Measurements from ENCODE around the gene RASL10B. TPM values are rescaled to one million over a fixed set of nuclear protein-coding genes. Genes with fewer than 3 reads are reported as not detected.

Gene RASL10B
- total and polyA plus RNA-seq, 7 experiments from 2014 or later: 0.14 to 0.76 (median 0.37) TPM

DNA sequence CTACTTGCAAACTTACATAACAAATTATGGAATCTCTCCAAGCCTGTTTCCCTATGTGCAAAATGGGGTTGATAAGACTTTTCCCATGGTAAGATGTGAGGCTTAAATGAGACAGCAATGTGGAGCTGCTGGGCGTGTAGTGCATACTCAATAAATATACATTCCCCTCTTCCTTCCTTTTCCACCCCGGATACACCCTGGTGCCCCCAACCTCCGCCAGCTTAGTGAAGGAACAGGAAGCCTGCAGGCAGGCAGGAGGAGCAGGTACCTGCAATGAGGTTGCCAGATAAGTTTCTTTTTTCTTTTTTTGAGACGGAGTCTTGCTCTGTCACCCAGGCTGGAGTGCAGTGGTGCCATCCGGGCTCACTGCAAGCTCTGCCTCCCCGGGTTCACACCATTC, 44.1 kb downstream of the RASL10B start:
- POLR2A ChIA-PET: interaction anchor here (2.7 kb wide), 1 partner anchor 33 kb away, joined by 6 read pairs; the partner anchor contains the start of gene TAF15
- Mint-ChIP-seq H3K9me3 (no peaks in the 10 kb centered on the region), H3K4me1 (peaks cover 0 to 5% (median 3%) of the 10 kb centered on the region in 7 donors), H3K4me3 (no peak overlapping the region), H3K36me3 (peaks cover 0 to 7% (median 0%) of the 10 kb centered on the region in 5 donors), H3K27me3 (peaks cover 0 to 31% (median 0%) of the 10 kb centered on the region in 5 donors), H3K27ac (no peak overlapping the region)
- ATAC-seq (no peak), DNase-seq (no peak)
- intact Hi-C loops (cut with micrococcal nuclease): no loop called here
- CTCF ChIA-PET: interaction anchor here (1.2 kb wide), 1 partner anchor 11 kb away, joined by 6 read pairs; no protein-coding TSS in a partner anchor
- H3K27me3 ChIP-seq (ENCODE audit: control insufficient read depth in 2 of 2, insufficient read depth in 2 of 2, low read length in 2 of 2): no peaks in the 10 kb centered on the region
- H3K27ac ChIP-seq (ENCODE audit: low read depth, low read length): no peak overlapping the region
- H3K4me1 ChIP-seq (ENCODE audit: control insufficient read depth in 2 of 2, insufficient read depth in 2 of 2, low read length in 2 of 2): no peaks in the 10 kb centered on the region
- no peaks in the 10 kb centered on the region for H3K36me3 ChIP-seq (ENCODE audit: control insufficient read depth in 2 of 3, insufficient read depth in 3 of 3, low read length in 3 of 3)
- no peak overlapping the region for H3K4me3 ChIP-seq (ENCODE audit: low read length)
- no peaks in the 10 kb centered on the region for H3K9me3 ChIP-seq (ENCODE audit: control insufficient read depth in 2 of 3, low read length in 3 of 3)

GRCh38 chr17:35778641-35779196, 47.3 kb downstream of the RASL10B start:
- H3K4me1 Mint-ChIP-seq: peaks cover 0 to 3% (median 0%) of the 10 kb centered on the region in 7 donors
- intact Hi-C loops (cut with micrococcal nuclease): no loop called here
- no peak for ATAC-seq
- no peaks in the 10 kb centered on the region for H3K9me3 Mint-ChIP-seq
- Histone ChIP-seq H3K9me3 (ENCODE audit: control insufficient read depth in 2 of 3, low read length in 3 of 3) (no peaks in the 10 kb centered on the region), H3K4me1 (ENCODE audit: control insufficient read depth in 2 of 2, insufficient read depth in 2 of 2, low read length in 2 of 2) (no peaks in the 10 kb centered on the region), H3K4me3 (ENCODE audit: low read length) (no peak overlapping the region), H3K27me3 (ENCODE audit: control insufficient read depth in 2 of 2, insufficient read depth in 2 of 2, low read length in 2 of 2) (no peaks in the 10 kb centered on the region), H3K36me3 (ENCODE audit: control insufficient read depth in 2 of 3, insufficient read depth in 3 of 3, low read length in 3 of 3) (peaks cover 0 to 3% (median 0%) of the 10 kb centered on the region in 3 experiments), H3K27ac (ENCODE audit: low read depth, low read length) (no peak overlapping the region)
- ChIA-PET POLR2A (no interaction called here), CTCF (interaction anchor here (2.8 kb wide), 1 partner anchor 15 kb away, joined by 13 read pairs; no protein-coding TSS in a partner anchor)
- H3K4me3 Mint-ChIP-seq: no peak overlapping the region
- no peak overlapping the region for H3K27ac Mint-ChIP-seq
- H3K27me3 Mint-ChIP-seq: peaks cover 0 to 27% (median 5%) of the 10 kb centered on the region in 5 donors
- no peak for DNase-seq
- peaks cover 0 to 14% (median 0%) of the 10 kb centered on the region in 5 donors for H3K36me3 Mint-ChIP-seq

- no peak overlapping the region for H3K4me3 ChIP-seq (ENCODE audit: low read length)
- no peak for ATAC-seq
- H3K27ac ChIP-seq (ENCODE audit: low read depth, low read length): no peak overlapping the region
- intact Hi-C loops (cut with micrococcal nuclease): no loop called here
- ChIA-PET CTCF (interaction anchor here (1.1 to 2.8 kb wide), 2 partner anchors 15 to 17 kb away, joined by 3 to 13 read pairs; partner anchors contain the start of gene MMP28), POLR2A (no interaction called here)
- DNase-seq: no peak
- H3K27me3 Mint-ChIP-seq: peaks cover 0 to 21% (median 4%) of the 10 kb centered on the region in 5 donors
- H3K27me3 ChIP-seq (ENCODE audit: control insufficient read depth in 2 of 2, insufficient read depth in 2 of 2, low read length in 2 of 2): no peaks in the 10 kb centered on the region
- no peaks in the 10 kb centered on the region for H3K9me3 ChIP-seq (ENCODE audit: control insufficient read depth in 2 of 3, low read length in 3 of 3)
- no peaks in the 10 kb centered on the region for H3K4me1 ChIP-seq (ENCODE audit: control insufficient read depth in 2 of 2, insufficient read depth in 2 of 2, low read length in 2 of 2)
- H3K36me3 ChIP-seq (ENCODE audit: control insufficient read depth in 2 of 3, insufficient read depth in 3 of 3, low read length in 3 of 3): peaks cover 0 to 3% (median 0%) of the 10 kb centered on the region in 3 experiments
- no peaks in the 10 kb centered on the region for H3K4me1 Mint-ChIP-seq
- no peak overlapping the region for H3K4me3 Mint-ChIP-seq
- peak overlapping the region in 1 of 9 donors; percentile 42 for H3K27ac Mint-ChIP-seq
- H3K9me3 Mint-ChIP-seq: no peaks in the 10 kb centered on the region
- H3K36me3 Mint-ChIP-seq: peaks cover 0 to 14% (median 0%) of the 10 kb centered on the region in 5 donors
Observed at GRCh38 chr17:35780950-35781349, 49.5 kb downstream of the RASL10B start.

DNA sequence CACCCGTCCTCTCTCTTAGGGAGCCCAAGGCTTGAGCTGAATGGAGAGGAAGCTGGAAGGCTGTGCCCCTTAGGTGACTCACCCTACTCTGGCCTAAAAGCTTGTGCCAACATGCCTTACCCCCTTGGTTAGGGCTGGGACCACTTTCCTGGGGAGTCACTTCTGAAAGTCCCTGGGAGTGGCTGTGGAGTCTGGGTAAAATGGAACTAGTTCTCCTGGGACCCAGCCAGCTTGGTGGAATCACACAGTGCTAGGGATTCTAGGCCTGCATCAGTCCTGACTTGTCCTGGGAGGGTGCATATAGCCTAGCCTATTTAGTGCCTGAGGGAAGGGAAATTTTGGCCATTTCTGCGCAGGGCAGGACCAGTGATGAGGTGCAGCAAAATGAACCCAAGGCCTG, 53.5 kb downstream of the RASL10B start:
- no peak overlapping the region for H3K4me3 ChIP-seq (ENCODE audit: low read length)
- Mint-ChIP-seq H3K9me3 (no peaks in the 10 kb centered on the region), H3K27me3 (peaks cover 0 to 38% (median 0%) of the 10 kb centered on the region in 5 donors), H3K4me3 (no peak overlapping the region), H3K36me3 (peaks cover 0 to 6% (median 0%) of the 10 kb centered on the region in 5 donors), H3K4me1 (peaks cover 0 to 32% (median 24%) of the 10 kb centered on the region in 7 donors), H3K27ac (no peak overlapping the region)
- H3K4me1 ChIP-seq (ENCODE audit: control insufficient read depth in 2 of 2, insufficient read depth in 2 of 2, low read length in 2 of 2): peaks cover 0 to 14% of the 10 kb centered on the region in 2 donors
- H3K27ac ChIP-seq (ENCODE audit: low read depth, low read length): no peak overlapping the region
- POLR2A ChIA-PET: interaction anchor here (1.8 kb wide), 1 partner anchor 9 kb away, joined by 4 read pairs; no protein-coding TSS in a partner anchor
- no peaks in the 10 kb centered on the region for H3K27me3 ChIP-seq (ENCODE audit: control insufficient read depth in 2 of 2, insufficient read depth in 2 of 2, low read length in 2 of 2)
- intact Hi-C loops (cut with micrococcal nuclease): no loop called here
- CTCF ChIA-PET: interaction anchor here (0.5 to 1.4 kb wide), 4 partner anchors 15 to 858 kb away, joined by 3 to 5 read pairs (median 4); no protein-coding TSS in a partner anchor
- ATAC-seq: no peak
- no peaks in the 10 kb centered on the region for H3K9me3 ChIP-seq (ENCODE audit: control insufficient read depth in 2 of 3, low read length in 3 of 3)
- DNase-seq: no peak
- H3K36me3 ChIP-seq (ENCODE audit: control insufficient read depth in 2 of 3, insufficient read depth in 3 of 3, low read length in 3 of 3): peaks cover 0 to 3% (median 0%) of the 10 kb centered on the region in 3 experiments

- ATAC-seq: no peak
- CTCF ChIA-PET: interaction anchor here (3.7 kb wide), 1 partner anchor 23 kb away, joined by 23 read pairs; no protein-coding TSS in a partner anchor
- Mint-ChIP-seq H3K4me3 (no peak overlapping the region), H3K27me3 (peaks cover 0 to 50% (median under 1%) of the 10 kb centered on the region in 5 donors), H3K27ac (peak overlapping the region in 2 of 9 donors; percentile 18 to 42), H3K4me1 (peaks cover 0 to 52% (median 29%) of the 10 kb centered on the region in 7 donors), H3K9me3 (no peaks in the 10 kb centered on the region), H3K36me3 (no peaks in the 10 kb centered on the region)
- Histone ChIP-seq H3K9me3 (ENCODE audit: control insufficient read depth in 2 of 3, low read length in 3 of 3) (no peaks in the 10 kb centered on the region), H3K27me3 (ENCODE audit: control insufficient read depth in 2 of 2, insufficient read depth in 2 of 2, low read length in 2 of 2) (no peaks in the 10 kb centered on the region), H3K27ac (ENCODE audit: low read depth, low read length) (no peak overlapping the region), H3K4me3 (ENCODE audit: low read length) (no peak overlapping the region), H3K36me3 (ENCODE audit: control insufficient read depth in 2 of 3, insufficient read depth in 3 of 3, low read length in 3 of 3) (no peaks in the 10 kb centered on the region), H3K4me1 (ENCODE audit: control insufficient read depth in 2 of 2, insufficient read depth in 2 of 2, low read length in 2 of 2) (peaks cover 0 to 22% of the 10 kb centered on the region in 2 donors)
- POLR2A ChIA-PET: interaction anchor here (0.6 to 1.0 kb wide), 3 partner anchors 10 to 941 kb away, joined by 3 to 4 read pairs (median 3); no protein-coding TSS in a partner anchor
- intact Hi-C loops (cut with micrococcal nuclease): no loop called here
- no peak for DNase-seq
Observed at GRCh38 chr17:35786941-35787432, 55.5 kb downstream of the RASL10B start.

DNA sequence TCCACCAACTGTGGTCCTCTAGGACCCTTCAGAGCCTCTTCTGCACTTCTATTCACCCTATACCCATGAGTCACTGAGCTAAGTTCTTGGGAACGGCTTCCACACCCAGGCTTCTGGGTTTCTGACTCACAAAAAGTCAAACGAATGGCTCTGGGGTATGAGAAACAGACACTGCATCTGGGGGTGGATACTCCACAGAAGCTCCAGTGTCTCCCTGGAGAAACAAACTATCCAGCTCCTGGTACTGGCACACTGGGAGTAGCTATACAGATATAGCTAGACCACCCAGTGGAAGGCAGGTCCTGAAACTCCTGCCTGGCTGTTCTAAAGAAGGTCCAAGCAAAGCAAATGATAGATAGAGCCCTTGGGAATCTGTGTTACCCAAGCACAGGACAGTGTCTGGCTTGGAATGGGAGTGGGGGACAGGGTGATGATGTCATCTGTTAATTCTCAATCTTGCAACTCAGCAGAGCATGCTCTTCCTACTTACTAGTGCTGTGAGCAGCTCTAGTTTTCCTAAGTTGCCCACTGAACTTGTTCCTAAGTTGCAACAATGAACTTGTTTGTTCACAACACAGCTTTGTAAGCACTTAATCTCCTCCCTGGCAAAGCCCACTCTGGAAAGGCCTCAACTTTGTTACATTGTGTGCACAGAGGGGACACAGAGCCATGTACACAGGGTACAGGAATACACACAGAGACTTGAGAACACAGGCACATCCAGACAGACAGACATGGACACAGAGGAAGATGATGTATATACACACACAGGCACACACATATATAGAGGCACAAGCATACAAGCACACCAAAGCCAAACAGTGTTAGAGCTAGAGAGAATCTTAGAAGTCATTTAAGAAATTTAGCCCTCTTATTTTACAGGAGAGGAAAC, 57.3 kb downstream of the RASL10B start:
- peaks cover 0 to 62% (median 7%) of the 10 kb centered on the region in 5 donors for H3K27me3 Mint-ChIP-seq
- no peak for ATAC-seq
- Histone ChIP-seq H3K27me3 (ENCODE audit: control insufficient read depth in 2 of 2, insufficient read depth in 2 of 2, low read length in 2 of 2) (no peaks in the 10 kb centered on the region), H3K36me3 (ENCODE audit: control insufficient read depth in 2 of 3, insufficient read depth in 3 of 3, low read length in 3 of 3) (no peaks in the 10 kb centered on the region), H3K9me3 (ENCODE audit: control insufficient read depth in 2 of 3, low read length in 3 of 3) (no peaks in the 10 kb centered on the region), H3K4me3 (ENCODE audit: low read length) (no peak overlapping the region), H3K27ac (ENCODE audit: low read depth, low read length) (peak overlapping the region; percentile 37), H3K4me1 (ENCODE audit: control insufficient read depth in 2 of 2, insufficient read depth in 2 of 2, low read length in 2 of 2) (peaks cover 0 to 29% of the 10 kb centered on the region in 2 donors)
- no peak for DNase-seq
- POLR2A ChIA-PET: interaction anchor here (0.8 to 1.8 kb wide), 3 partner anchors 8 to 25 kb away, joined by 3 to 4 read pairs (median 3); no protein-coding TSS in a partner anchor
- H3K4me3 Mint-ChIP-seq: peak overlapping the region in 9 of 10 donors; percentile 30 to 78 (median 58)
- CTCF ChIA-PET: interaction anchor here (0.9 to 3.7 kb wide), 5 partner anchors 9 to 24 kb away, joined by 3 to 23 read pairs (median 5); partner anchors contain the start of gene TAF15
- intact Hi-C loops (cut with micrococcal nuclease): loop anchor here in 1 of 2 donors (2.0 kb wide), 1 partner anchor 16 kb away; no protein-coding TSS in a partner anchor
- H3K9me3 Mint-ChIP-seq: no peaks in the 10 kb centered on the region
- H3K27ac Mint-ChIP-seq: peak overlapping the region in 8 of 9 donors; percentile 3 to 84 (median 66)
- no peaks in the 10 kb centered on the region for H3K36me3 Mint-ChIP-seq
- H3K4me1 Mint-ChIP-seq: peaks cover 2 to 69% (median 46%) of the 10 kb centered on the region in 7 donors

All from naive thymus-derived CD4-positive, alpha-beta T cell (primary cell).